H1 (cell line): ENCODE results near the gene AP1M1. TPM values are rescaled to one million over a fixed set of nuclear protein-coding genes. Genes with fewer than 3 reads are reported as not detected.

Experiments used
- BACH1 ChIP-seq: IDR thresholded peaks from 2 replicates; pipeline ENCODE4 v1.6.1; 2012; ENCODE audit warnings: low read length, improper control_type of control experiment
- BCL11A ChIP-seq, 2 experiments: IDR thresholded peaks; one replicate each; pipeline ENCODE4 v1.6.1; 2011; ENCODE audit warnings: low read depth in 2 of 2, low read length in 2 of 2, mild to moderate bottlenecking in 2 of 2
- NRF1 ChIP-seq: IDR thresholded peaks from 2 replicates; pipeline ENCODE4 v1.6.1; 2011; ENCODE audit warnings: mild to moderate bottlenecking, low read depth, low read length, improper control_type of control experiment
- RNF2 ChIP-seq: fragments of 200-900, 300-1000 bp; sonication (generic); IDR thresholded peaks from 2 replicates; pipeline ENCODE4 v1.7.1; 2016; ENCODE audit warnings: borderline replicate concordance, low read depth, mild to moderate bottlenecking, antibody characterized with exemption, low read length; ENCODE audit not compliant: poor library complexity, severe bottlenecking; ENCODE audit errors: missing control alignments
- SAP30 ChIP-seq: fragments of 300-600 bp; sonication (generic); IDR thresholded peaks from 2 replicates; pipeline ENCODE4 v1.7.1; 2012; ENCODE audit warnings: low read length, moderate library complexity, mild to moderate bottlenecking, inconsistent platforms; ENCODE audit not compliant: insufficient read depth, insufficient replicate concordance
- SIX5 ChIP-seq: IDR thresholded peaks from 2 replicates; pipeline ENCODE4 v1.6.1; 2011; ENCODE audit warnings: mild to moderate bottlenecking, low read depth, low read length
- YY1 ChIP-seq: IDR thresholded peaks from 2 replicates; pipeline ENCODE4 v1.6.1; 2011; ENCODE audit warnings: low read depth, mild to moderate bottlenecking, low read length
- polyA plus RNA-seq, 7 experiments: library from polyadenylated mRNA; depleted of rRNA in 3 of 7; stranded (reverse) in 5 of 7; unstranded in 2 of 7; fragments of >200 nt in 5 of 7; fragments of 200-250 nt in 2 of 7; gene quantifications; 1 replicate in 5 of 7; 2 replicates in 1 of 7; 4 replicates in 1 of 7; pipeline versions ENCODE4 v1.2.1 to v1.2.3, GENCODE V29; 2011 to 2013; ENCODE audit warnings: missing spikeins in 2 of 7, mixed read lengths in 2 of 7
- total RNA-seq: library from RNA; stranded (reverse); fragmentation: NEBNext Ultra II Directional; extraction: Animal tissue kit (Norgen Biotek cat#: 25700); gene quantifications from 2 replicates; pipeline ENCODE4 v1.2.1, GENCODE V29; 2021
- TF ChIP-seq, protein P1 (sequence below): fragments of 300-600 bp; sonication (generic); IDR thresholded peaks from 2 replicates; pipeline ENCODE4 v1.7.1; 2012; ENCODE audit warnings: low read length, moderate library complexity, mild to moderate bottlenecking, inconsistent platforms; ENCODE audit not compliant: insufficient replicate concordance

Gene AP1M1
- total and polyA plus RNA-seq, 2 of the 8 experiments (the other 6 are each of a cell fraction or from before 2014, with no cell fraction given) = 30.9 to 37.5 TPM

DNA sequence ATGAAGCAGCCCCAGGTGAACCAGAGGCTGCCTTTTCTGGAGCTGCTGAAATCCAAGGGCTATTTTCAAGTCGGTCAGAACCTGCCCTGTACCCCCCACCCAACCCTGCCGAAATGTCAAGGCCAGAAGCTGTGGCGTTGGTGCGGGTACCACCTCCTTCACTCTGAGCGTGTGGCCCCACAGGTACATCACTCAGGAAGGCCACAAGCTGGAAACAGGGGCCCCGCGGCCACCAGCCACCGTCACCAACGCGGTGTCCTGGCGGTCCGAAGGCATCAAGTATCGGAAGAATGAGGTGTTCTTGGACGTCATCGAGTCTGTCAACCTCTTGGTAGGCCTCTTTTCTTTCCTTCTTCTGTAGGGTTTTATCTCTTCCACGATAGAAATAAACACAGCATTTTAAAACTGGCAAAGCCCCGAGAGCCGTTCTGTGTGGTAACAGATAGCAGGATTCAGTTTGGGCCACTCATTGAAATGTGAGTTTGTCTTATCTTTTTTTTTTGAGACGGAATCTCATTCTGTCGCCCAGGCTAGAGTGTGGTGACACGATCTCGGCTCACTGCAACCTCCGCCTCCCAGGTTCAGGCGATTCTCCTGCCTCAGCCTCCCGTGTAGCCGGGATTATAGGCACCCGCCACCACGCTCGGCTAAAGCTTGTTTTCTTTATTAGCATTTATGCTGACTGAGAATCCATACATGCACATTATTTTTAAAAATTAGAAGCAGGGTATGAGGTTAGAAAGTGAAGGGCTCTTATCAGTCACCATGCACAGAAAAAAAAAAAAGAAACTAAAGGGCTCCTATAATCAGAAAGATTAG is 11.3 kb downstream of the AP1M1 start (continued):
- TF ChIP-seq, protein P1, sequence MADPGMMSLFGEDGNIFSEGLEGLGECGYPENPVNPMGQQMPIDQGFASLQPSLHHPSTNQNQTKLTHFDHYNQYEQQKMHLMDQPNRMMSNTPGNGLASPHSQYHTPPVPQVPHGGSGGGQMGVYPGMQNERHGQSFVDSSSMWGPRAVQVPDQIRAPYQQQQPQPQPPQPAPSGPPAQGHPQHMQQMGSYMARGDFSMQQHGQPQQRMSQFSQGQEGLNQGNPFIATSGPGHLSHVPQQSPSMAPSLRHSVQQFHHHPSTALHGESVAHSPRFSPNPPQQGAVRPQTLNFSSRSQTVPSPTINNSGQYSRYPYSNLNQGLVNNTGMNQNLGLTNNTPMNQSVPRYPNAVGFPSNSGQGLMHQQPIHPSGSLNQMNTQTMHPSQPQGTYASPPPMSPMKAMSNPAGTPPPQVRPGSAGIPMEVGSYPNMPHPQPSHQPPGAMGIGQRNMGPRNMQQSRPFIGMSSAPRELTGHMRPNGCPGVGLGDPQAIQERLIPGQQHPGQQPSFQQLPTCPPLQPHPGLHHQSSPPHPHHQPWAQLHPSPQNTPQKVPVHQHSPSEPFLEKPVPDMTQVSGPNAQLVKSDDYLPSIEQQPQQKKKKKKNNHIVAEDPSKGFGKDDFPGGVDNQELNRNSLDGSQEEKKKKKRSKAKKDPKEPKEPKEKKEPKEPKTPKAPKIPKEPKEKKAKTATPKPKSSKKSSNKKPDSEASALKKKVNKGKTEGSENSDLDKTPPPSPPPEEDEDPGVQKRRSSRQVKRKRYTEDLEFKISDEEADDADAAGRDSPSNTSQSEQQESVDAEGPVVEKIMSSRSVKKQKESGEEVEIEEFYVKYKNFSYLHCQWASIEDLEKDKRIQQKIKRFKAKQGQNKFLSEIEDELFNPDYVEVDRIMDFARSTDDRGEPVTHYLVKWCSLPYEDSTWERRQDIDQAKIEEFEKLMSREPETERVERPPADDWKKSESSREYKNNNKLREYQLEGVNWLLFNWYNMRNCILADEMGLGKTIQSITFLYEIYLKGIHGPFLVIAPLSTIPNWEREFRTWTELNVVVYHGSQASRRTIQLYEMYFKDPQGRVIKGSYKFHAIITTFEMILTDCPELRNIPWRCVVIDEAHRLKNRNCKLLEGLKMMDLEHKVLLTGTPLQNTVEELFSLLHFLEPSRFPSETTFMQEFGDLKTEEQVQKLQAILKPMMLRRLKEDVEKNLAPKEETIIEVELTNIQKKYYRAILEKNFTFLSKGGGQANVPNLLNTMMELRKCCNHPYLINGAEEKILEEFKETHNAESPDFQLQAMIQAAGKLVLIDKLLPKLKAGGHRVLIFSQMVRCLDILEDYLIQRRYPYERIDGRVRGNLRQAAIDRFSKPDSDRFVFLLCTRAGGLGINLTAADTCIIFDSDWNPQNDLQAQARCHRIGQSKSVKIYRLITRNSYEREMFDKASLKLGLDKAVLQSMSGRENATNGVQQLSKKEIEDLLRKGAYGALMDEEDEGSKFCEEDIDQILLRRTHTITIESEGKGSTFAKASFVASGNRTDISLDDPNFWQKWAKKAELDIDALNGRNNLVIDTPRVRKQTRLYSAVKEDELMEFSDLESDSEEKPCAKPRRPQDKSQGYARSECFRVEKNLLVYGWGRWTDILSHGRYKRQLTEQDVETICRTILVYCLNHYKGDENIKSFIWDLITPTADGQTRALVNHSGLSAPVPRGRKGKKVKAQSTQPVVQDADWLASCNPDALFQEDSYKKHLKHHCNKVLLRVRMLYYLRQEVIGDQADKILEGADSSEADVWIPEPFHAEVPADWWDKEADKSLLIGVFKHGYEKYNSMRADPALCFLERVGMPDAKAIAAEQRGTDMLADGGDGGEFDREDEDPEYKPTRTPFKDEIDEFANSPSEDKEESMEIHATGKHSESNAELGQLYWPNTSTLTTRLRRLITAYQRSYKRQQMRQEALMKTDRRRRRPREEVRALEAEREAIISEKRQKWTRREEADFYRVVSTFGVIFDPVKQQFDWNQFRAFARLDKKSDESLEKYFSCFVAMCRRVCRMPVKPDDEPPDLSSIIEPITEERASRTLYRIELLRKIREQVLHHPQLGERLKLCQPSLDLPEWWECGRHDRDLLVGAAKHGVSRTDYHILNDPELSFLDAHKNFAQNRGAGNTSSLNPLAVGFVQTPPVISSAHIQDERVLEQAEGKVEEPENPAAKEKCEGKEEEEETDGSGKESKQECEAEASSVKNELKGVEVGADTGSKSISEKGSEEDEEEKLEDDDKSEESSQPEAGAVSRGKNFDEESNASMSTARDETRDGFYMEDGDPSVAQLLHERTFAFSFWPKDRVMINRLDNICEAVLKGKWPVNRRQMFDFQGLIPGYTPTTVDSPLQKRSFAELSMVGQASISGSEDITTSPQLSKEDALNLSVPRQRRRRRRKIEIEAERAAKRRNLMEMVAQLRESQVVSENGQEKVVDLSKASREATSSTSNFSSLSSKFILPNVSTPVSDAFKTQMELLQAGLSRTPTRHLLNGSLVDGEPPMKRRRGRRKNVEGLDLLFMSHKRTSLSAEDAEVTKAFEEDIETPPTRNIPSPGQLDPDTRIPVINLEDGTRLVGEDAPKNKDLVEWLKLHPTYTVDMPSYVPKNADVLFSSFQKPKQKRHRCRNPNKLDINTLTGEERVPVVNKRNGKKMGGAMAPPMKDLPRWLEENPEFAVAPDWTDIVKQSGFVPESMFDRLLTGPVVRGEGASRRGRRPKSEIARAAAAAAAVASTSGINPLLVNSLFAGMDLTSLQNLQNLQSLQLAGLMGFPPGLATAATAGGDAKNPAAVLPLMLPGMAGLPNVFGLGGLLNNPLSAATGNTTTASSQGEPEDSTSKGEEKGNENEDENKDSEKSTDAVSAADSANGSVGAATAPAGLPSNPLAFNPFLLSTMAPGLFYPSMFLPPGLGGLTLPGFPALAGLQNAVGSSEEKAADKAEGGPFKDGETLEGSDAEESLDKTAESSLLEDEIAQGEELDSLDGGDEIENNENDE = no peak
- TF ChIP-seq BACH1 (no peak), NRF1 (no peak), SAP30 (no peak), SIX5 (no peak), RNF2 (no peak), YY1 (no peak), BCL11A (IDR thresholded peaks at IDR 0.05; ENCODE audit: low read depth in 2 of 2, low read length in 2 of 2) (no peak)
